IMR-90 (cell line): ENCODE data around the gene NFYC. TPM values are rescaled to one million over a fixed set of nuclear protein-coding genes. Genes with fewer than 3 reads are reported as not detected.

Experiments used
- ATAC-seq: fragments of 200-7000 bp; cut with Tn5 transposase; 2 replicates; pipeline ENCODE4 v1.9.1; 2020; ENCODE audit warnings: low read depth, mild to moderate bottlenecking, moderate library complexity
- BruUV-seq: library from RNA; stranded (reverse); fragments of 400-500 nt; replicated peaks from 2 replicates; lab custom pipeline; 2021; lab: Mats Ljungman, UMichigan
- CTCF ChIA-PET: fragments of 300-600 bp; formaldehyde crosslinking; extraction: SDS; loops from one replicate; lab custom pipeline; 2021; ENCODE audit warnings: antibody characterized with exemption; lab: Yijun Ruan, JAX
- POLR2A ChIA-PET: fragments of 300-600 bp; sonication (Branson Sonifier 250); formaldehyde crosslinking; loops from one replicate; lab custom pipeline; 2022; ENCODE audit warnings: antibody characterized with exemption; ENCODE audit not compliant: unreplicated experiment; lab: Charles Lee
- DNase-seq: peaks from one replicate; pipeline ENCODE4 v3.0.0; 2013
- H2AFZ ChIP-seq: replicated peaks from 2 replicates; pipeline ENCODE3; 2013; ENCODE audit warnings: low read length, mild to moderate bottlenecking; ENCODE audit not compliant: poor library complexity
- H2AK5ac ChIP-seq: 2 replicates; pipeline ENCODE4 v1.6.1; 2013; ENCODE audit warnings: low read depth, low read length, inconsistent platforms
- H2AK9ac ChIP-seq: replicated peaks from 2 replicates; pipeline ENCODE3; 2013; ENCODE audit warnings: mild to moderate bottlenecking, low read depth, low read length, moderate library complexity; ENCODE audit not compliant: poor library complexity
- H2BK120ac ChIP-seq: 2 replicates; pipeline ENCODE4 v1.6.1; 2013; ENCODE audit warnings: low read depth, low read length, inconsistent platforms
- H2BK15ac ChIP-seq: 3 replicates; pipeline ENCODE4 v1.6.1; 2013; ENCODE audit warnings: low read depth, low read length, inconsistent platforms
- H2BK20ac ChIP-seq: 2 replicates; pipeline ENCODE4 v1.6.1; 2013; ENCODE audit warnings: low read depth, mild to moderate bottlenecking, inconsistent platforms, low read length, moderate library complexity
- H2BK5ac ChIP-seq: 2 replicates; pipeline ENCODE4 v1.6.1; 2013; ENCODE audit warnings: mild to moderate bottlenecking, low read depth, low read length, inconsistent platforms; ENCODE audit not compliant: poor library complexity, severe bottlenecking
- H3K14ac ChIP-seq: replicated peaks from 2 replicates; pipeline ENCODE4 v1.6.1; 2013; ENCODE audit warnings: low read depth, low read length, inconsistent platforms
- H3K18ac ChIP-seq: 2 replicates; pipeline ENCODE4 v1.6.1; 2013; ENCODE audit warnings: low read depth, low read length, control low read depth
- H3K23ac ChIP-seq: 2 replicates; pipeline ENCODE4 v1.6.1; 2013; ENCODE audit warnings: low read depth, low read length, inconsistent platforms
- H3K27ac ChIP-seq: 2 replicates; pipeline ENCODE4 v1.5.1; 2013; ENCODE audit warnings: mild to moderate bottlenecking, control low read depth, low read length; ENCODE audit not compliant: insufficient read depth
- H3K27me3 ChIP-seq: 2 replicates; pipeline ENCODE4 v1.6.1; 2013; ENCODE audit warnings: low read length; ENCODE audit not compliant: control insufficient read depth, insufficient read depth
- H3K36me3 ChIP-seq: 2 replicates; pipeline ENCODE4 v1.6.1; 2013; ENCODE audit warnings: low read length, mixed read lengths; ENCODE audit not compliant: control insufficient read depth, insufficient read depth
- H3K4ac ChIP-seq: 2 replicates; pipeline ENCODE4 v1.6.1; 2013; ENCODE audit warnings: low read depth, low read length, inconsistent platforms
- H3K4me1 ChIP-seq: 2 replicates; pipeline ENCODE4 v1.6.1; 2013; ENCODE audit warnings: low read length, mixed read lengths; ENCODE audit not compliant: control insufficient read depth, insufficient read depth
- H3K4me2 ChIP-seq: 2 replicates; pipeline ENCODE4 v1.6.1; 2013; ENCODE audit warnings: low read depth, mild to moderate bottlenecking, control low read depth, low read length, moderate library complexity
- H3K4me3 ChIP-seq: 2 replicates; pipeline ENCODE4 v1.5.1; 2013; ENCODE audit warnings: low read depth, mild to moderate bottlenecking, control low read depth, low read length, moderate library complexity; ENCODE audit not compliant: insufficient read depth
- H3K56ac ChIP-seq: 2 replicates; pipeline ENCODE4 v1.6.1; 2013; ENCODE audit warnings: low read length, inconsistent platforms; ENCODE audit not compliant: insufficient read depth; ENCODE audit errors: extremely low read depth
- H3K79me1 ChIP-seq, 2 experiments: 2 replicates each; pipeline ENCODE4 v1.6.1; 2013; ENCODE audit warnings: low read length in 2 of 2, inconsistent platforms in 1 of 2, low read depth in 1 of 2
- H3K9ac ChIP-seq: 2 replicates; pipeline ENCODE4 v1.6.1; 2013; ENCODE audit warnings: low read depth, low read length, control low read depth
- H3K9me1 ChIP-seq: 2 replicates; pipeline ENCODE4 v1.6.1; 2013; ENCODE audit warnings: low read length, inconsistent platforms; ENCODE audit not compliant: insufficient read depth
- H3K9me3 ChIP-seq: 2 replicates; pipeline ENCODE4 v1.6.1; 2013; ENCODE audit warnings: low read length; ENCODE audit not compliant: control insufficient read depth, insufficient read depth
- H4K20me1 ChIP-seq: 2 replicates; pipeline ENCODE4 v1.6.1; 2013; ENCODE audit warnings: low read length, inconsistent platforms; ENCODE audit not compliant: insufficient read depth
- H4K5ac ChIP-seq: 2 replicates; pipeline ENCODE4 v1.6.1; 2013; ENCODE audit warnings: mild to moderate bottlenecking, low read depth, low read length, control low read depth
- H4K8ac ChIP-seq, 2 experiments: 2 replicates each; pipeline ENCODE4 v1.6.1; 2013; ENCODE audit warnings: low read depth in 2 of 2, low read length in 2 of 2, control low read depth in 1 of 2, inconsistent platforms in 1 of 2
- H4K91ac ChIP-seq: 2 replicates; pipeline ENCODE4 v1.6.1; 2013; ENCODE audit warnings: low read depth, low read length, inconsistent platforms; ENCODE audit not compliant: insufficient read depth
- BHLHE40 ChIP-seq: fragments of 150-350 bp; IDR thresholded peaks from 2 replicates; pipeline ENCODE4 v1.6.1; 2016; ENCODE audit warnings: mild to moderate bottlenecking, low read depth, low read length
- CHD1 ChIP-seq: IDR thresholded peaks from 2 replicates; pipeline ENCODE4 v1.6.1; 2012; ENCODE audit warnings: low read depth, low read length, improper control_type of control experiment
- CTCF ChIP-seq: conservative IDR thresholded peaks from 2 replicates; pipeline ENCODE4 v1.5.1; 2012; ENCODE audit warnings: mild to moderate bottlenecking, low read depth, low read length, improper control_type of control experiment
- ELK1 ChIP-seq: fragments of 150-350 bp; IDR thresholded peaks from 2 replicates; pipeline ENCODE4 v1.6.1; 2016; ENCODE audit warnings: low read depth, mild to moderate bottlenecking, low read length, moderate library complexity, borderline replicate concordance
- MAFK ChIP-seq: IDR thresholded peaks from 2 replicates; pipeline ENCODE4 v1.6.1; 2012; ENCODE audit warnings: low read depth, low read length, improper control_type of control experiment
- NFE2L2 ChIP-seq: fragments of 150-350 bp; IDR thresholded peaks from 2 replicates; pipeline ENCODE4 v1.6.1; 2016; ENCODE audit warnings: low read depth, mild to moderate bottlenecking, low read length
- RAD21 ChIP-seq: IDR thresholded peaks from 2 replicates; pipeline ENCODE4 v1.6.1; 2012; ENCODE audit warnings: low read length, improper control_type of control experiment
- RFX5 ChIP-seq: IDR thresholded peaks from 2 replicates; pipeline ENCODE4 v1.8.0; 2012; ENCODE audit warnings: low read depth, mild to moderate bottlenecking, low read length, moderate library complexity
- USF2 ChIP-seq: fragments of 150-350 bp; IDR thresholded peaks from 2 replicates; pipeline ENCODE4 v1.6.1; 2017; ENCODE audit warnings: mild to moderate bottlenecking, antibody characterized with exemption, low read length, low read depth
- WGBS, 2 experiments: methylation state at CpG; one replicate each; pipeline versions ENCODE4 v1.1.5 to v1.1.7; 2013; ENCODE audit warnings: missing lambda C conversion rate in 2 of 2; ENCODE audit not compliant: insufficient read length in 1 of 2; ENCODE audit errors: extremely low coverage in 2 of 2; 5-methylcytosine and 5-hydroxymethylcytosine counted together
- dilution Hi-C: fragments of 300-500 bp; cut with HindIII; formaldehyde crosslinking; loops from one replicate; pipeline ENCODE4 v1.14.3; 2018; ENCODE audit warnings: low sequenced_read_pairs; ENCODE audit not compliant: unreplicated experiment
- in situ Hi-C: fragments of 300-500 bp; cut with MboI; formaldehyde crosslinking; loops from 3 replicates; pipeline ENCODE4 v1.14.3; 2019; ENCODE audit warnings: low sequenced_read_pairs, inconsistent platforms, mixed read lengths
- intact Hi-C: fragments of 100-400 bp; cut with micrococcal nuclease; formaldehyde crosslinking; loops from 2 replicates; pipeline ENCODE4 v1.10.0; 2022
- polyA plus RNA-seq, 3 experiments: library from polyadenylated mRNA; depleted of rRNA; stranded (reverse); fragments of >200 nt; gene quantifications; 2 replicates each; pipeline ENCODE4 v1.2.3, GENCODE V29; 2012; ENCODE audit warnings: low replicate concordance in 1 of 3
- total RNA-seq: library from RNA; depleted of rRNA; stranded (reverse); fragments of >200 nt; gene quantifications from 2 replicates; pipeline ENCODE4 v1.2.3, GENCODE V29; 2012

The NFYC gene
- total and polyA plus RNA-seq, 2 of the 4 experiments (the other 2 are of a cell fraction), result 45.2 to 62.2 TPM

GRCh38 chr1:40722622-40723021 lies 31.1 kb downstream of the NFYC start:
- CTCF ChIA-PET, result interaction anchor here (0.6 to 1.4 kb wide), 3 partner anchors 14 to 47 kb away, joined by 3 to 5 read pairs (median 3); no protein-coding TSS in a partner anchor
- Histone ChIP-seq H3K23ac (no peak overlapping the region), H4K20me1 (0 out of 2 replicates have a peak, but pooled peaks cover 5% of the 10 kb centered on the region), H2BK120ac (no peak overlapping the region), H3K14ac (no peak overlapping the region), H3K18ac (no peak overlapping the region), H3K79me1 (peaks cover 20 to 59% of the 10 kb centered on the region in 2 experiments), H3K9ac (no peak overlapping the region), H3K9me1 (peaks cover 3% of the 10 kb centered on the region; the same call in 1 of the 2 replicates), H2BK5ac (no peak overlapping the region), H3K36me3 (peaks cover 3% of the 10 kb centered on the region; the same call in 1 of the 2 replicates), H3K27ac (no peak overlapping the region), H4K91ac (no peak overlapping the region), H3K4me2 (no peak overlapping the region), H3K4ac (no peak overlapping the region), H2BK15ac (no peak overlapping the region), H3K56ac (no peak overlapping the region), H2AK9ac (no peak overlapping the region), H3K4me3 (no peak overlapping the region), H2BK20ac (no peak overlapping the region), H3K9me3 (no peaks in the 10 kb centered on the region), H4K8ac (no peak overlapping the region), H3K27me3 (no peaks in the 10 kb centered on the region), H2AFZ (no peak overlapping the region), H4K5ac (no peak overlapping the region), H2AK5ac (no peak overlapping the region), H3K4me1 (peaks cover 6% of the 10 kb centered on the region)
- ATAC-seq (no peak), DNase-seq (no peak)
- in situ Hi-C loops, result no loop called here
- POLR2A ChIA-PET, result no interaction called here
- no TSS peak for BruUV-seq
- TF ChIP-seq RFX5 (no peak), CHD1 (no peak), RAD21 (no peak), NFE2L2 (no peak), BHLHE40 (no peak), MAFK (no peak), CTCF (no peak), ELK1 (no peak), USF2 (no peak)
- dilution Hi-C loops, result no loop called here
- intact Hi-C loops, result no loop called here
- WGBS, 2 experiments, result no CpG with 5 or more reads among the region's 3 CpGs
